ENCODE data around the gene P2RX7. TPM values are rescaled to one million over a fixed set of nuclear protein-coding genes. Genes with fewer than 3 reads are reported as not detected.

Gene P2RX7
- total and polyA plus RNA-seq, 9 of the 15 experiments (the other 6 are each of a cell fraction or from before 2014, with no cell fraction given) = 0.04 to 0.65 (median 0.30) TPM

DNA sequence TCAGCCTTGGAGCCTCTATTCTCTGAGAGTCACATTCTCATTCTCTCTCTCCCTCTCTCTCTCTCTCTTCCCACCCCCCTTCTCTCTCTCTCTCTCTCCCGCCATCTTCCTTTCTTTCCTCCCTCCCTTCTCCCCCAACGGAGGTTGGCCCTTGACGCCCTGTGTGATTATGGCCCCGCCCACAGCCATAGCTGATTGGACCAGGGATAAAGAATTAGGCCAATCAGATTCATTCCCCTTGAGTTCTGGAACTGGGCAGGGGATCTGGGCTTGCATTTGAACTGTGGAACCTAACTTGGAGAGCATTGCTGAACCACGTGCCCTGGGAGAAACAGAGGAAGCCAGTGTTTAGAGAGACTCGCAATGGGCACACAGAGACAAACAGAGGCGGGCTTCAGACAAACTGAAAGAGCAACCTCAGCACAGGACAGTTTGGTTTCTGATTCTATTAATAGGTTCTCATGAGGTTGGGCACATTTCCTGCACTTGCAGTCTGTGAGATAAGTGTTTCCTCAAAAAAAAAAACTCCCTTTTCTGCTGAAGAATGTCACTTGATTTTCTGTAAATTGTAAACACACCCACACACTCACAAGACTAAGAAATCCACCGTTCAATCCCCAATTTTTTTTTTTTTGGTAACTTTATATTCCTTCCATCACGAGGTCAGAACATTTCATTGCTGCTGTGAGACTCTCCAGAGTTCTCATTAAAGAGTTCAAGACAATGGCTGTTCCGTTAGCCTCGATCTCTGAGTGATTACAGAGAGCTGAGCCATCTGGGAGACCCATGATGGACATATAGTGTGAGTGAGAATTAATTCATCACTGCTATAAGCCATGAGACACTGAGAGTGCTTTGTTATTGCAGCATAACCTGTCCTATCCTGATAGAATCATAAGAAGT lies 3.5 kb upstream of the P2RX7 start (continued):
- TF ChIP-seq, protein P1, sequence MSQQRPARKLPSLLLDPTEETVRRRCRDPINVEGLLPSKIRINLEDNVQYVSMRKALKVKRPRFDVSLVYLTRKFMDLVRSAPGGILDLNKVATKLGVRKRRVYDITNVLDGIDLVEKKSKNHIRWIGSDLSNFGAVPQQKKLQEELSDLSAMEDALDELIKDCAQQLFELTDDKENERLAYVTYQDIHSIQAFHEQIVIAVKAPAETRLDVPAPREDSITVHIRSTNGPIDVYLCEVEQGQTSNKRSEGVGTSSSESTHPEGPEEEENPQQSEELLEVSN (IDR thresholded peaks at IDR 0.05; ENCODE audit: borderline replicate concordance in 1 of 2, extremely low read depth in 1 of 2, insufficient read depth in 1 of 2, insufficient read length in 1 of 2, low read depth in 1 of 2, low read length in 1 of 2, poor library complexity in 1 of 2, severe bottlenecking in 1 of 2) = peak; percentile 14 to 62
- TF ChIP-seq CC2D1A (IDR thresholded peaks at IDR 0.05) (0 out of 2 replicates have a peak, but pooled peaks have one; percentile 32), TBP (optimal IDR thresholded peaks at IDR 0.05; ENCODE audit: low read depth, low read length) (peak; percentile 65), ZFX (CRISPR knock-in tag; IDR thresholded peaks at IDR 0.05) (peak; percentile 20; the same call in 1 of the 2 replicates), RBM25 (IDR thresholded peaks at IDR 0.05; ENCODE audit: low read depth, low read length, severe bottlenecking) (peak; percentile 89), TOE1 (IDR thresholded peaks at IDR 0.05; ENCODE audit: borderline replicate concordance) (peak; percentile 12; the same call in 1 of the 2 replicates), TOE1 (CRISPR knock-in tag; IDR thresholded peaks at IDR 0.05; ENCODE audit: borderline replicate concordance, low read depth) (no peak), TEAD1 (CRISPR knock-in tag; IDR thresholded peaks at IDR 0.05) (0 out of 4 replicates have a peak, but pooled peaks of 1 of the 2 experiments have one; percentile 16), RB1 (IDR thresholded peaks at IDR 0.05; ENCODE audit: low read depth) (no peak), ETV1 (tag; conservative IDR thresholded peaks at IDR 0.05; ENCODE audit: low read depth) (0 out of 2 replicates have a peak, but pooled peaks have one; percentile 21), ELF4 (CRISPR knock-in tag; IDR thresholded peaks at IDR 0.05) (peak; percentile 80; the same call in 1 of the 2 replicates), EP400 (IDR thresholded peaks at IDR 0.05) (peak; percentile 57), CXXC5 (CRISPR knock-in tag; IDR thresholded peaks at IDR 0.05) (peak; percentile 27; the same call in 1 of the 2 replicates), SUPT5H (IDR thresholded peaks at IDR 0.05) (peak; percentile 29; the same call in 1 of the 2 replicates)
- TF ChIP-seq, protein P2, sequence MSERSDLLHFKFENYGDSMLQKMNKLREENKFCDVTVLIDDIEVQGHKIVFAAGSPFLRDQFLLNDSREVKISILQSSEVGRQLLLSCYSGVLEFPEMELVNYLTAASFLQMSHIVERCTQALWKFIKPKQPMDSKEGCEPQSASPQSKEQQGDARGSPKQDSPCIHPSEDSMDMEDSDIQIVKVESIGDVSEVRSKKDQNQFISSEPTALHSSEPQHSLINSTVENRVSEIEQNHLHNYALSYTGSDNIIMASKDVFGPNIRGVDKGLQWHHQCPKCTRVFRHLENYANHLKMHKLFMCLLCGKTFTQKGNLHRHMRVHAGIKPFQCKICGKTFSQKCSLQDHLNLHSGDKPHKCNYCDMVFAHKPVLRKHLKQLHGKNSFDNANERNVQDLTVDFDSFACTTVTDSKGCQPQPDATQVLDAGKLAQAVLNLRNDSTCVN (CRISPR knock-in tag; IDR thresholded peaks at IDR 0.05) = peak; percentile 92
- TF ChIP-seq, protein P3, sequence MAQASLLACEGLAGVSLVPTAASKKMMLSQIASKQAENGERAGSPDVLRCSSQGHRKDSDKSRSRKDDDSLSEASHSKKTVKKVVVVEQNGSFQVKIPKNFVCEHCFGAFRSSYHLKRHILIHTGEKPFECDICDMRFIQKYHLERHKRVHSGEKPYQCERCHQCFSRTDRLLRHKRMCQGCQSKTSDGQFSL (CRISPR knock-in tag; IDR thresholded peaks at IDR 0.05) = peak; percentile 87
- TF ChIP-seq, protein P3 (tag; IDR thresholded peaks at IDR 0.05) = peak in 1 of 2 experiments; percentile 87; a peak in 2 of 4 replicates
- TF ChIP-seq, protein P4, sequence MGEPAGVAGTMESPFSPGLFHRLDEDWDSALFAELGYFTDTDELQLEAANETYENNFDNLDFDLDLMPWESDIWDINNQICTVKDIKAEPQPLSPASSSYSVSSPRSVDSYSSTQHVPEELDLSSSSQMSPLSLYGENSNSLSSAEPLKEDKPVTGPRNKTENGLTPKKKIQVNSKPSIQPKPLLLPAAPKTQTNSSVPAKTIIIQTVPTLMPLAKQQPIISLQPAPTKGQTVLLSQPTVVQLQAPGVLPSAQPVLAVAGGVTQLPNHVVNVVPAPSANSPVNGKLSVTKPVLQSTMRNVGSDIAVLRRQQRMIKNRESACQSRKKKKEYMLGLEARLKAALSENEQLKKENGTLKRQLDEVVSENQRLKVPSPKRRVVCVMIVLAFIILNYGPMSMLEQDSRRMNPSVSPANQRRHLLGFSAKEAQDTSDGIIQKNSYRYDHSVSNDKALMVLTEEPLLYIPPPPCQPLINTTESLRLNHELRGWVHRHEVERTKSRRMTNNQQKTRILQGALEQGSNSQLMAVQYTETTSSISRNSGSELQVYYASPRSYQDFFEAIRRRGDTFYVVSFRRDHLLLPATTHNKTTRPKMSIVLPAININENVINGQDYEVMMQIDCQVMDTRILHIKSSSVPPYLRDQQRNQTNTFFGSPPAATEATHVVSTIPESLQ (CRISPR knock-in tag; IDR thresholded peaks at IDR 0.05) = 0 out of 2 replicates have a peak, but pooled peaks have one; percentile 68
- TF ChIP-seq, protein P5, sequence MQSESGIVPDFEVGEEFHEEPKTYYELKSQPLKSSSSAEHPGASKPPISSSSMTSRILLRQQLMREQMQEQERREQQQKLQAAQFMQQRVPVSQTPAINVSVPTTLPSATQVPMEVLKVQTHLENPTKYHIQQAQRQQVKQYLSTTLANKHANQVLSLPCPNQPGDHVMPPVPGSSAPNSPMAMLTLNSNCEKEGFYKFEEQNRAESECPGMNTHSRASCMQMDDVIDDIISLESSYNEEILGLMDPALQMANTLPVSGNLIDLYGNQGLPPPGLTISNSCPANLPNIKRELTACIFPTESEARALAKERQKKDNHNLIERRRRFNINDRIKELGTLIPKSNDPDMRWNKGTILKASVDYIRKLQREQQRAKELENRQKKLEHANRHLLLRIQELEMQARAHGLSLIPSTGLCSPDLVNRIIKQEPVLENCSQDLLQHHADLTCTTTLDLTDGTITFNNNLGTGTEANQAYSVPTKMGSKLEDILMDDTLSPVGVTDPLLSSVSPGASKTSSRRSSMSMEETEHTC (IDR thresholded peaks at IDR 0.05) = peak; percentile 11; the same call in 1 of the 2 replicates
